Breast epithelium (tissue), 4 donors: ENCODE data around the gene PFDN2. TPM values are rescaled to one million over a fixed set of nuclear protein-coding genes. Genes with fewer than 3 reads are reported as not detected.

ENCODE experiments used
- DNase-seq, 2 donors: peaks; one replicate each; pipeline ENCODE4 v3.0.0-alpha.2; 2019; ENCODE audit warnings: low spot score in 2 of 2
- H3K27ac ChIP-seq, 2 donors: fragments of 200-600 bp; sonication (generic) in 1 of 2; one replicate each; pipeline ENCODE4 v1.5.1; 2016 to 2019; ENCODE audit warnings: mild to moderate bottlenecking in 1 of 2
- H3K27me3 ChIP-seq, 2 donors: fragments of 200-600 bp; sonication (generic) in 1 of 2; one replicate each; pipeline versions ENCODE4 v1.5.1 to v1.6.0; 2017 to 2019; ENCODE audit warnings: control low read depth in 1 of 2, mild to moderate bottlenecking in 1 of 2
- H3K36me3 ChIP-seq: fragments of 200-600 bp; one replicate; pipeline ENCODE4 v1.5.1; 2019
- H3K4me1 ChIP-seq, 2 donors: fragments of 200-600 bp; sonication (generic); one replicate each; pipeline ENCODE4 v1.5.1; 2016 to 2019; ENCODE audit warnings: control low read depth in 1 of 2
- H3K4me3 ChIP-seq, 3 donors: fragments of 200-600 bp; sonication (generic); 1 replicate in 2 of 3; 2 replicates in 1 of 3; pipeline ENCODE4 v1.5.1; 2016 to 2019; ENCODE audit warnings: mild to moderate bottlenecking in 3 of 3, moderate library complexity in 2 of 3
- H3K9me3 ChIP-seq, 2 donors: fragments of 200-600 bp; sonication (generic) in 1 of 2; one replicate each; pipeline ENCODE4 v1.5.1; 2016 to 2019; ENCODE audit warnings: control low read depth in 1 of 2
- CTCF ChIP-seq, 3 donors: fragments of 450-650 bp; IDR thresholded peaks; one replicate each; pipeline ENCODE4 v1.5.1; 2016 to 2017; ENCODE audit warnings: antibody characterized with exemption in 3 of 3, mild to moderate bottlenecking in 3 of 3, moderate library complexity in 3 of 3
- POLR2A ChIP-seq: fragments of 450-650 bp; IDR thresholded peaks from one replicate; pipeline ENCODE4 v1.6.1; 2016; ENCODE audit warnings: antibody characterized with exemption, mild to moderate bottlenecking, moderate library complexity
- POLR2AphosphoS5 ChIP-seq, 3 donors: sonication (generic); formaldehyde crosslinking; IDR thresholded peaks; one replicate each; pipeline ENCODE4 v1.6.1; 2017; ENCODE audit warnings: antibody characterized with exemption in 3 of 3
- intact Hi-C: fragments of 100-400 bp; cut with DNase I; formaldehyde crosslinking; loops from one replicate; pipeline ENCODE4 v1.15.1; 2023; ENCODE audit warnings: low total_unique reads
- total RNA-seq, 3 donors: library from RNA; depleted of rRNA; stranded (reverse); fragments of >200 nt; gene quantifications; one replicate each; pipeline ENCODE4 v1.1.0, GENCODE V29; 2016

Gene PFDN2
- total RNA-seq, 3 donors from 2014 or later, result 32.5 to 50.1 (median 37.0) TPM

GRCh38 chr1:161061419-161061818 lies 56.4 kb downstream of the PFDN2 start:
- intact Hi-C loops, result no loop called here
- no peak for TF ChIP-seq POLR2AphosphoS5 (IDR thresholded peaks at IDR 0.05)
- TF ChIP-seq POLR2A, result no peak
- no peak for TF ChIP-seq CTCF (IDR thresholded peaks at IDR 0.05)
- Histone ChIP-seq H3K27ac (no peak overlapping the region), H3K36me3 (no peaks in the 10 kb centered on the region), H3K9me3 (no peaks in the 10 kb centered on the region), H3K27me3 (no peaks in the 10 kb centered on the region), H3K4me1 (no peaks in the 10 kb centered on the region), H3K4me3 (no peak overlapping the region)
- DNase-seq, result no peak

DNA sequence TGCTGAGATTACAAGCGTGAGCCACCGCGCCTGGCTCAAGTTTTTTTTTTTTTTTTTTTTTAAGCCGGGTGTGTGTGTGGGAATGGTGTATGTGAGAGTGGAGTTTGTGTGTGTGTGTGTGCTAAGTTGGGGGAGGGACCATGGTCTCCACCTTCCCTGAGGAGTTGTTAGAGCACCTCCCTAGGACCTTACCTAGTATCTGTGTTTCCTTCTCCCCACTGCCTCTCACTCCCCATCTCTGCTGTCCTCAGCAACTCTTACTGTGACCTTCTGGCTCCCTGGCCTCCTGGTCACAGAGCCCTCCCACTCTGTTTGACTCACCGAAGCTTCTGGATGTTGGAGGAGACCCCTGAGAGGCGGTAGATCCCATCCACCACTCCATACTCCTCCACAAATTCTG lies 58.5 kb downstream of the PFDN2 start:
- Histone ChIP-seq H3K4me1 (no peaks in the 10 kb centered on the region), H3K36me3 (no peaks in the 10 kb centered on the region), H3K4me3 (no peak overlapping the region), H3K27ac (no peak overlapping the region), H3K27me3 (no peaks in the 10 kb centered on the region), H3K9me3 (no peaks in the 10 kb centered on the region)
- intact Hi-C loops, result no loop called here
- DNase-seq, result no peak
- TF ChIP-seq CTCF (IDR thresholded peaks at IDR 0.05) (no peak), POLR2AphosphoS5 (IDR thresholded peaks at IDR 0.05) (no peak), POLR2A (no peak)

DNA sequence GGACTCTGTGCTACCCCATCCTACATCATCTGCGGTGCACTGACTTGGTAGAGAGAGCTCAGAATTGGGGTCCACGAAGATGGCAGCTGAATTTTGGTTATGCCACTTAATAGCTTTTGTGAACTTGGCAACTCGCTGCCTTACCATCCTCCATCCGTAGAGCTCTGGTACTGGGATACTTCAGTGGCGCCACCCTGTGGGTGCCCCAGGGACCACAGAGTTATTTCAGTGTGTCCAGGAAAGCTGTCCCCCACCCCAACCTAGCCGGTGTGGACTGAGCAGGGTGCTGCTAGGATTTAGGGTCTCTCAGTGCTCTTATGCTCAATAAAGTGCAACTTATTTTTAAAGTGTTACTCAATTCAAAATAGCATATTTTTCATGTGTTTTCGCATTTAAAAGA lies 63.0 kb downstream of the PFDN2 start:
- Histone ChIP-seq H3K27me3 (no peaks in the 10 kb centered on the region), H3K27ac (no peak overlapping the region), H3K9me3 (no peaks in the 10 kb centered on the region), H3K36me3 (no peaks in the 10 kb centered on the region), H3K4me3 (no peak overlapping the region), H3K4me1 (no peaks in the 10 kb centered on the region)
- no peak for TF ChIP-seq POLR2AphosphoS5 (IDR thresholded peaks at IDR 0.05)
- no peak for TF ChIP-seq CTCF (IDR thresholded peaks at IDR 0.05)
- DNase-seq, result no peak
- intact Hi-C loops, result no loop called here

DNA sequence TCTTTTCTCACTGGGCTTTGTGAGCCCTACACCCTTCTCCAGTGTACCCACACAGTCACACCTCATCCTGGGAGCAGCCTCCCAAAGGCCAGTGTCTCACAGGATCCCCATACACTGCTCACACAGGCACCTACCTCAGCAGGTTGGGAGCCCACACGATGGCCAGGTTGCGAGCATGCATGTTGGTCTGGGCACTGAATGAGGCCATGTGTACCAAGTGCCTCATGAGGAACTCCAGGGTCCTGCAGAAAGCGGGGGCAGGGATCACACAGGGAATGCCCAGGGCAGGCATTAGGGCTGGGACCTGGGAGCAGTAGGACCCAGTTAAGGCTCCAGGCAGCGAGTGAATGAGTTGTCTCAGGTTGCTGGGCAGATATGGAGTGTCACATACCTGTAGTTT lies 63.6 kb downstream of the PFDN2 start:
- no peak for DNase-seq
- H3K27me3 ChIP-seq, result no peaks in the 10 kb centered on the region
- no peaks in the 10 kb centered on the region for H3K9me3 ChIP-seq
- H3K4me3 ChIP-seq, result no peak overlapping the region
- TF ChIP-seq POLR2AphosphoS5 (IDR thresholded peaks at IDR 0.05) (no peak), POLR2A (no peak), CTCF (IDR thresholded peaks at IDR 0.05) (no peak)
- no peaks in the 10 kb centered on the region for H3K4me1 ChIP-seq
- intact Hi-C loops, result no loop called here
- no peaks in the 10 kb centered on the region for H3K36me3 ChIP-seq
- H3K27ac ChIP-seq, result no peak overlapping the region

DNA sequence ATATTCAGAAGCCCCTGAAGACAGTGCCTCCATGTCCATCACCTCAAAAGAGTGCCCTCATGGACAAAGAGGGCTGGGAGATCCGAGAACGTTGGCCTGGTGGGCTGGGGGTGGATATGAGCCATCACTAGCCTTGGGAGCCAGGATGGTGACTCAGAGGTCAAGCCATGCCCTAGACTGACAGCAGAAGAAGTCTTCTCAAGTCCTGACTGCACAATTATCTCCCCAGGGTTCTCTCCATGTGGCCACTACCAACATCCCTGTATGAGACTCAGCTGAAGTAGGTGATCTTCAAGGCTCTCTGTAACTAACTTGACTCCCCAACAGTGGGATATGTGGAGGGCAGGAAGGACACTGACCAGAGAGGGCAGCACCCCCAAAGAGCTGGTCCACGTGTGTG lies 64.9 kb downstream of the PFDN2 start:
- Histone ChIP-seq H3K27me3 (no peaks in the 10 kb centered on the region), H3K36me3 (no peaks in the 10 kb centered on the region), H3K4me3 (no peak overlapping the region), H3K4me1 (no peaks in the 10 kb centered on the region), H3K9me3 (no peaks in the 10 kb centered on the region), H3K27ac (no peak overlapping the region)
- intact Hi-C loops, result no loop called here
- no peak for DNase-seq
- TF ChIP-seq POLR2A, result no peak
- no peak for TF ChIP-seq CTCF (IDR thresholded peaks at IDR 0.05)
- TF ChIP-seq POLR2AphosphoS5 (IDR thresholded peaks at IDR 0.05), result no peak
